ENCODE results near the gene MCUB. TPM values are rescaled to one million over a fixed set of nuclear protein-coding genes. Genes with fewer than 3 reads are reported as not detected.

The MCUB gene
- total and polyA plus RNA-seq, 5 experiments from 2014 or later = 147 to 201 (median 160) TPM

GRCh38 chr4:109608879-109609278, 48.8 kb downstream of the MCUB start:
- ATAC-seq = no peak
- peak overlapping the region in 6 of 10 donors; percentile 29 to 83 (median 68) for H3K27ac Mint-ChIP-seq
- H3K4me3 Mint-ChIP-seq = peak overlapping the region in 5 of 10 donors; percentile 2 to 67 (median 36)
- H3K9me3 Mint-ChIP-seq = peaks cover 6 to 32% (median 22%) of the 10 kb centered on the region in 9 donors
- peaks cover 24 to 72% (median 65%) of the 10 kb centered on the region in 3 donors for H3K36me3 Mint-ChIP-seq
- peaks cover 26 to 89% (median 82%) of the 10 kb centered on the region in 4 donors for H3K4me1 Mint-ChIP-seq
- POLR2A ChIA-PET = no interaction called here
- no peak for DNase-seq
- no peaks in the 10 kb centered on the region for H3K27me3 Mint-ChIP-seq

DNA sequence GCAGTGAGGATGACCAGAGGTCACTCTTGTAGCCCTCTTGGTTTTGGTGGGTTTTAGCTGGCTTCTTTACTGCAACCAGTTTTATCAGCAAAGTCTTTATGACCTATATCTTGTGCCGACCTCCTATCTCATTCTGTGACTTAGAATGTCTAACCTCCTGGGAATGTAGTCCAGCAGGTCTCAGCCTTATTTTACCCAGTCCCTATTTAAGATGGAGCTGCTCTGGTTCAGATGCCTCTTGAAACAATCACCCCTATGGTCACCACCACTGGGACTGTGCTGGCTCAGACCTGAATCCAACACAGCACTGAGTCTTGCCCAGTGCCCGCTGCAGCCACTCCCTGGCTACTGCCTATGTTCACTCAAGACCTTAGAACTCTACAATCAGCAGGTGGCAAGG, 49.4 kb downstream of the MCUB start:
- DNase-seq = no peak
- no peaks in the 10 kb centered on the region for H3K27me3 Mint-ChIP-seq
- no peak for ATAC-seq
- H3K4me1 Mint-ChIP-seq = peaks cover 31 to 90% (median 87%) of the 10 kb centered on the region in 4 donors
- H3K27ac Mint-ChIP-seq = peak overlapping the region in 6 of 10 donors; percentile 8 to 83 (median 32)
- H3K9me3 Mint-ChIP-seq = peaks cover 6 to 32% (median 22%) of the 10 kb centered on the region in 9 donors
- peak overlapping the region in 6 of 10 donors; percentile 1 to 67 (median 23) for H3K4me3 Mint-ChIP-seq
- H3K36me3 Mint-ChIP-seq = peaks cover 24 to 74% (median 66%) of the 10 kb centered on the region in 3 donors
- POLR2A ChIA-PET = no interaction called here

- Mint-ChIP-seq H3K4me1 (peaks cover 31 to 89% (median 85%) of the 10 kb centered on the region in 4 donors), H3K27ac (peak overlapping the region in 1 of 10 donors; percentile 32), H3K4me3 (peak overlapping the region in 2 of 10 donors; percentile 20 to 36), H3K27me3 (no peaks in the 10 kb centered on the region), H3K9me3 (peaks cover 6 to 27% (median 22%) of the 10 kb centered on the region in 9 donors), H3K36me3 (peaks cover 19 to 71% (median 65%) of the 10 kb centered on the region in 3 donors)
- DNase-seq (no peak), ATAC-seq (no peak)
- POLR2A ChIA-PET = interaction anchor here (0.6 kb wide), 1 partner anchor 97 kb away, joined by 4 read pairs; no protein-coding TSS in a partner anchor
Measured at GRCh38 chr4:109610489-109610888, 50.4 kb downstream of the MCUB start.

GRCh38 chr4:109611045-109611646, 51.1 kb downstream of the MCUB start:
- POLR2A ChIA-PET = no interaction called here
- H3K4me1 Mint-ChIP-seq = peaks cover 33 to 88% (median 85%) of the 10 kb centered on the region in 4 donors
- peaks cover 17 to 71% (median 66%) of the 10 kb centered on the region in 3 donors for H3K36me3 Mint-ChIP-seq
- H3K9me3 Mint-ChIP-seq = peaks cover 6 to 27% (median 17%) of the 10 kb centered on the region in 9 donors
- no peak for ATAC-seq
- no peak overlapping the region for H3K4me3 Mint-ChIP-seq
- no peak for DNase-seq
- H3K27ac Mint-ChIP-seq = peak overlapping the region in 1 of 10 donors; percentile 37
- no peaks in the 10 kb centered on the region for H3K27me3 Mint-ChIP-seq

DNA sequence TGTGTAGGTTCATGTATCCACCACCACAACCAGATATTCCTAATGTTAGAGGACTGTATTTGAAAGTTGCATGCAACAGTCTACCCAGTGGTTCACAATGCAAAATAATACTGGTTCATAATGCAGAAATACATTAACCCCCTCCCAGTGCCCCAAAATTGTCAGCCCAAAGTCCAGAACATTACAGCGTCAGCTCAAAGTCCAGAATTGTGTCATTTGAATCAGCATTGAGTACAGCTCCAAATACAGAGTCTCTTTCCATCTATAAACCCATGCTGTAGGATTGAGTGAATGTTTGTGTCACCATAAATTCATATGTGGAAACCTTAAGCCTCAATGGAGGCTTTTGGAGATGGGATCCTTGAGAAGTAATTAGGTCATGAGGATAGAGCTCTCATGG, 54.0 kb downstream of the MCUB start:
- H3K4me3 Mint-ChIP-seq = peak overlapping the region in 1 of 10 donors; percentile 26
- DNase-seq (no peak), ATAC-seq (no peak)
- POLR2A ChIA-PET = interaction anchor here (1.2 kb wide), 1 partner anchor 35 kb away, joined by 3 read pairs; no protein-coding TSS in a partner anchor
- H3K27me3 Mint-ChIP-seq = no peaks in the 10 kb centered on the region
- peaks cover 0 to 7% (median under 1%) of the 10 kb centered on the region in 9 donors for H3K9me3 Mint-ChIP-seq
- peaks cover 33 to 87% (median 84%) of the 10 kb centered on the region in 4 donors for H3K4me1 Mint-ChIP-seq
- H3K36me3 Mint-ChIP-seq = peaks cover 8 to 51% (median 49%) of the 10 kb centered on the region in 3 donors
- H3K27ac Mint-ChIP-seq = peak overlapping the region in 2 of 10 donors; percentile 12 to 14

DNA sequence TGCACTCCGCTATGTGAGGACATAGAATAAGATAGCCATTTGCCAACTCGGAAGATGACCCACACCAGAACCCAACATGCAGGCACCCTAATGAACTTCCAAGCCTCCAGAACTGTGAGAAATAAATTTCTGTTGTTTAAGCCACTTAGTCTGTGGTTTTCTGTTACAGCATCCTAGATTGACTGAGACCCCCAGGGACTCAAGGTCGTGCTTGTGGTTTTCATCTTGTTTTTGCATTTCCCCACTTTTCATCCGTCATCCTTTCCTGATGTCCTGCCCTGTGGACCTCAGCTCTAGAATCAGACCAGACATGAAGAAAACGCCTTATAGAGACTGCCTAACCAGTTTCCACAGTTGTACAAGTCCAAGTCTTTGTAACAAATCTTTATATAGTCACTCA, 54.4 kb downstream of the MCUB start:
- H3K4me3 Mint-ChIP-seq = peak overlapping the region in 1 of 10 donors; percentile 13
- DNase-seq (no peak), ATAC-seq (no peak)
- H3K27ac Mint-ChIP-seq = peak overlapping the region in 5 of 10 donors; percentile 4 to 54 (median 14)
- H3K4me1 Mint-ChIP-seq = peaks cover 32 to 84% (median 80%) of the 10 kb centered on the region in 4 donors
- H3K27me3 Mint-ChIP-seq = no peaks in the 10 kb centered on the region
- H3K36me3 Mint-ChIP-seq = peaks cover 8 to 50% (median 47%) of the 10 kb centered on the region in 3 donors
- POLR2A ChIA-PET = interaction anchor here (1.2 to 1.8 kb wide), 2 partner anchors 34 to 54 kb away, joined by 3 to 6 read pairs; partner anchors contain the start of gene MCUB
- peaks cover 0 to 6% (median 0%) of the 10 kb centered on the region in 9 donors for H3K9me3 Mint-ChIP-seq

DNA sequence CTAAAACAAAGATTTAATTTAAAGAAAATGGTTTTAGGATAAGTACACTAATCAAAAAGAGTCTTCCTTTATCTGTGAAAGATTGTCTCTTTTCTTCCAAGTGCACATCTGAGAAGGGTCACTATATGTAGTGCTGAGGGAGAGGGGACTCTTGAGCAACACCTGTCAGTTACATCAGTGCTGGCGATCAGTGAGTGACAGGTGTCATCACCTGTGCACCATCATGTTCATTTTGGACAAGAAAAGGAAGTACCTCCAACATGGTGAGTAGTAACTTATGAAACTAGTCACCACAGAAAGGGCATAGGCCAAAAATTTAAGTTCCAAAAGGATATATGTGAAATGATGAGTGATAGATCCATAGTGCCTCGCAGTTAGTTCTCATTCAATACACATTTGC, 55.7 kb downstream of the MCUB start:
- H3K4me3 Mint-ChIP-seq = no peak overlapping the region
- H3K27ac Mint-ChIP-seq = peak overlapping the region in 4 of 10 donors; percentile 27 to 54 (median 42)
- ATAC-seq (no peak), DNase-seq (no peak)
- peaks cover 33 to 85% (median 78%) of the 10 kb centered on the region in 4 donors for H3K4me1 Mint-ChIP-seq
- H3K27me3 Mint-ChIP-seq = no peaks in the 10 kb centered on the region
- peaks cover 8 to 51% (median 37%) of the 10 kb centered on the region in 3 donors for H3K36me3 Mint-ChIP-seq
- POLR2A ChIA-PET = interaction anchor here (0.7 to 1.8 kb wide), 2 partner anchors 14 to 55 kb away, joined by 3 to 6 read pairs; partner anchors contain the start of gene MCUB
- H3K9me3 Mint-ChIP-seq = peaks cover 0 to 5% (median 0%) of the 10 kb centered on the region in 9 donors

DNA sequence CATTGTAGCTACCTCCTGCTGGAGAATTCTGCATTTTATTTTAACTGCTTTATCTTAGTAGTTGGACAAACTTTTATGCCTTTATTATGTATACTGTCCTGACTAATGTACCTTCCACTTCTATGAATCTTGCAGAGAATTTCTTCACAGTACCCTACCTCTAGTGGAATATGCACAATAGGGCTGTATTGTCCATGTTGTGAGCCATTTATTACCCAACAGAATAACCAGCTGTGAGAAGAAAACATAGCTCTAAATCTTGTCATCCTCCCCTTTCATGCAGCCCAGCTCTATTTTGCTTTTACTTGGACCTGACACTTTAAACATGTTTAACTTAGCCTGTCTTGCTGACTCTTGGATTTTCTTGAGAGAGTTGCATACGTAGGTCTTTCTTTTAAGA, 56.2 kb downstream of the MCUB start:
- no peak for DNase-seq
- Mint-ChIP-seq H3K27ac (peak overlapping the region in 3 of 10 donors; percentile 27 to 54 (median 45)), H3K9me3 (peaks cover 0 to 5% (median 0%) of the 10 kb centered on the region in 9 donors), H3K4me3 (peak overlapping the region in 3 of 10 donors; percentile 8 to 15 (median 14)), H3K27me3 (no peaks in the 10 kb centered on the region), H3K36me3 (peaks cover 8 to 56% (median 32%) of the 10 kb centered on the region in 3 donors), H3K4me1 (peaks cover 33 to 82% (median 76%) of the 10 kb centered on the region in 4 donors)
- POLR2A ChIA-PET = interaction anchor here (0.7 kb wide), 1 partner anchor 14 kb away, joined by 3 read pairs; no protein-coding TSS in a partner anchor
- ATAC-seq = no peak

DNA sequence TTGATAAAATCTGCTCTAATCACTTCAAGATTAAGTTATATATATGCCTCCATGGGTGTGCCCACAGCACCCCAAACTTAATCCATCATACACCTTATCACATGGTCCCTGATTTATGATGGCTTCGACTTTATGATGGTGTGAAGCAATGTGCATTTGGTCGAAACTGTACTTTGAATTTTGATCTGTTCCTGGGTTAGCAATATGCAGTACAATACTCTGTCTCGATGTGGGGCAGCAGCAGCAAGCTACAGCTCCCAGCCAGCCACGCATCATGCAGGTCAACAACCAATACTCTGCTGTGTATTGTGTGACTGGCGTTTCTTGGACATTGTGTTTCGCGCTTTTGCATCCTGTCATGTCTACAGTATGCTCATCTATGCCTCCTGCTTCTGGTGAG, 62.6 kb downstream of the MCUB start:
- Mint-ChIP-seq H3K27me3 (no peaks in the 10 kb centered on the region), H3K4me1 (peaks cover 24 to 78% (median 61%) of the 10 kb centered on the region in 4 donors), H3K36me3 (peaks cover 9 to 37% (median 15%) of the 10 kb centered on the region in 3 donors), H3K9me3 (no peaks in the 10 kb centered on the region), H3K4me3 (peak overlapping the region in 1 of 10 donors; percentile 21), H3K27ac (peak overlapping the region in 4 of 10 donors; percentile 2 to 61 (median 24))
- no peak for DNase-seq
- POLR2A ChIA-PET = no interaction called here
- no peak for ATAC-seq

DNA sequence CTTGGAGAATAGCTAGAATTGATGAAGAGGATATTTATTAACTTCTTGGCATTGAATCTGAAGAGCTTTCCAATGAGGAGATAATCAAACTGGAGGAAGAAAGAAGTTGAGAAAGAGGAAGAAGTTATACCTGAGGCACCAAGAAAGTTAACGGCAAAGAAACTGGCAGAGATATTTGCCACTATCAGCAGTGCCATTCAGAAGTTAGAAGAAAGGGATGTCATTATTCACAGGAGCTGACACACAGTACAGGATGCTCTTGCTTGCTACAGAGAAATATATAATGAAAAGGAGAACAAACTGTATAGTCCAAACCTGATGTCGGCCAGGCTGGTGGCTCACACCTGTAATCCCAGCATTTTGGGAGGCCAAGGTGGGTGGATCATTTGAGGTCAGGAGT, 64.5 kb downstream of the MCUB start:
- Mint-ChIP-seq H3K9me3 (no peaks in the 10 kb centered on the region), H3K27me3 (no peaks in the 10 kb centered on the region), H3K4me1 (peaks cover 28 to 78% (median 69%) of the 10 kb centered on the region in 4 donors), H3K36me3 (peaks cover 9 to 32% (median 15%) of the 10 kb centered on the region in 3 donors), H3K27ac (peak overlapping the region in 5 of 10 donors; percentile 1 to 74 (median 19)), H3K4me3 (peak overlapping the region in 1 of 10 donors; percentile 0)
- POLR2A ChIA-PET = no interaction called here
- no peak for ATAC-seq
- no peak for DNase-seq

DNA sequence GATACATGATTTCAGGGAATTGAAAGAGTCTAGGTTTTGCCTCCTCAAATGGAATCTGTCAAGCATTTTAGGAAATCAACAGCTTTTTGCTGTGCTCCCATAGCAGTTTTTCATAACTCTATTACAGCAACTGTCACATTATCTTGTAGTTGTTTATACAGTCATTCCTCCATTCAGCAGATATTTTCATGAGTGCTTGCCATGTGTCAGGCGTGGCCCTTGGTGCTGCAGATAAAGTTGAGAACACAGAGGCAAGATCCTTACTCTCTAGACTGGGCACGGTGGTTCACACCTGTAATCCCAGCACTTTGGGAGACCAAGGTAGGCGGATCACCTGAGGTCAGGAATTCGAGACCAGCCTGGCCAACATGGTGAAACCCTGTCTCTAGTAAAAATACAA, 67.3 kb downstream of the MCUB start:
- Mint-ChIP-seq H3K36me3 (peaks cover 9 to 24% (median 15%) of the 10 kb centered on the region in 3 donors), H3K4me1 (peaks cover 29 to 87% (median 75%) of the 10 kb centered on the region in 4 donors), H3K4me3 (no peak overlapping the region), H3K9me3 (no peaks in the 10 kb centered on the region), H3K27ac (peak overlapping the region in 8 of 10 donors; percentile 37 to 82 (median 77)), H3K27me3 (no peaks in the 10 kb centered on the region)
- POLR2A ChIA-PET = interaction anchor here (0.6 kb wide), 1 partner anchor 142 kb away, joined by 4 read pairs; no protein-coding TSS in a partner anchor
- ATAC-seq (no peak), DNase-seq (no peak)

GRCh38 chr4:109629775-109630174, 69.7 kb downstream of the MCUB start:
- Mint-ChIP-seq H3K27me3 (no peaks in the 10 kb centered on the region), H3K4me3 (peak overlapping the region in 2 of 10 donors; percentile 14 to 45), H3K9me3 (peaks cover 0 to under 1% (median 0%) of the 10 kb centered on the region in 9 donors), H3K4me1 (peaks cover 18 to 73% (median 64%) of the 10 kb centered on the region in 4 donors), H3K27ac (peak overlapping the region; percentile 23 to 83 (median 57)), H3K36me3 (peaks cover 0 to 16% (median 7%) of the 10 kb centered on the region in 3 donors)
- POLR2A ChIA-PET = interaction anchor here (1.3 kb wide), 2 partner anchors 10 to 14 kb away, joined by 3 to 4 read pairs; no protein-coding TSS in a partner anchor
- ATAC-seq (no peak), DNase-seq (no peak)

Data from naive thymus-derived CD8-positive, alpha-beta T cell (primary cell).